MV-4-11 (cell line): Measurements from ENCODE around the gene CDK4.

Source experiments
- DNase-seq: peaks from one replicate; lab custom pipeline; 2025; lab: John Stamatoyannopoulos, UW

Gene CDK4

DNA sequence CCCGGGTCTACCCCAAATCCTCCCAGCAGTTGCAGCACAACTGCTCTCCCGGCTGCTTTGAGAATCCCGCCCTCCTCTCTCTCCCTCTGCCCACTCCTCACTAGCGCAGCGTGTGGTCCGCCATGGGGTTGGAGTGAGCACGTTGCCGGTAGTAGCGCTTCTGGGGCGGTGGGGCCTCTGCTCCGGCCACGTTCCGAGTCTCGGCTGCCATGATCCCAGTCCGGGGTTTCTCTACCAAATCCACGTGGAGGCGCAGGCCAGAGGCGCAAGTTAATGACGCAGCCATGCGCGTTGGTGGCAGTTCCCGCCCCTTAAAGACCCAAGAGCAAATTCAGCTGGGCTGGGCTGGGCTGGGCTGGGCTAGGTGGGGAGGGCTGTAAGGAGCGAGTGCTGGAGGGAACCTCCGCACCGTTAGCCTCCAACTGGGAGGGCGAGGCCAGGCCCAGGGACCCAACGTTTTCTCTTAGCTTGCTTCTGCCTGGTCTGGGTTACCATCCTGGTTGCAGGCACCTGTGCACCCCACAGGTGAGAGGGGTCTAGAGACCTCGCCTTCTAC lies 19.8 kb upstream of the CDK4 start, which contains the start of gene METTL1:
TSS of gene METTL1 (minus strand) at position 233 of the 556 bp plus-strand sequence. CDS start at position 211, 22 bp downstream.
- DNase-seq = peak; percentile 96

DNA sequence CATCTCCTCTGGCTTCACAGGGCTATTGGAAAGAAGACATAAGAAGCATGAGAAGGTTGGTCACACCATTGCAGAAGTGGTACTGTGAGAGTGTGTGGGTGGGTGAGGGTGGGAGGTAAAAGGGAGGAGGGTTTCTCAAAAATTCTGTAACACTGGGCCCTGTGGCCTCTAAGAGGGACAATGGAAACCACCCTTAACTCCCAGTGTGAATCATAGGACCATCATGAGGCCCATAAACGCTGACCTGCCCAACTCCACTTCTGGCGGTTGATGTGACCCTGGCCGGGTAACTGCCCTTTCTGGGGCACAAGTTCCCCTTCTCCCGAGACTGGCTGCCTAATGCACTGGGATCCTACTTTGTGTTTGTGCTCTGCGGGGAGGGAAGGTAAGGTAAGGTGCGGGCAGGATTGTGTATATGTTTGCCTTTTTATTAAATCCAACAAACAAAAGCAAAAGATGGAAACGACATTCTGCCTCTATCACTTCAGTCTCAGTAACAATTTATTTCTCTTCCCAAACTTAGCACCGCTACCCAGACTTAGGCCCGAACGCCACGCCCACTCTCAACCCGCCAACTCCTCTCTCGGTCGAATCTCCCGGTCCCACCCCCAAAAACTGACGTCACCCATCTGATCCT lies 19.2 kb upstream of the CDK4 start:
- peak; percentile 91 for DNase-seq

DNA sequence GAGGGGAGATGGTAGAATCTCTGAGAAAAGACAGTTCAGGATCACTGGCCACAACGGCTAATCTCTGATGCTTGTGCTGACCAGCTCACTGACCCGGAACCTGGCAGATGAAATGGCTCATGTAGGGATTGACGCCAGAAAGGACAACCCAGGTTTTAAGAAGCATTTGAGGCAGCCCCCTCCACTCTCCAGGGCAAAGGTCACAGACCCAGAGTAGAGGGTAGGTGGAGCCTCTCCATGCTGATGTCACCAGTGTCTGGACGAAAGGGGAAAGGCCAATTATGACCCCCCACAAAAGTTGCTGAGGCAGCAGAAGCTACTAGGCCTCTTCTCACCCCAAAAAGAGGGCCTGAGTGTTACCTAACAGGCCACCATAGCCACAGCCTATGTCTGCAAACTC lies 18.6 kb upstream of the CDK4 start:
- no peak for DNase-seq

DNA sequence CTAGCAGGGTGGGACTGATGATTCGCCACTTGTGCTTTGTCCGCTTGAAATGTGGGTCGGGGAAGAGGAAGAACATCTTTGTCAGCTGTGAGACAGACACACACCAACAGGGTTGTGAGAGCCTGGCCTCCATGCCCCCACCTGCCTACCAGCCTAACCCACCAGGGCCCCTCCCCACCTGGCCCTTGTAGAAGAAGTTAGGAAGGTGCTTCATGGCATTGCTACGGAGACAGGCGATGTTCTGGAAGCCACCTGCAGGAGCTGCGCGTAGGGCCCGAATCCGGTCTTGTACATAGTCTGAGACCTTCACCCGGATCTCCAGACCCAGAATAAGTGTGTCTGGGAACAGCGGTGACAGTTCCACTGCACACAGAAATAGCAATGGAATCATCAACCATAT lies 17.5 kb upstream of the CDK4 start:
- no peak for DNase-seq

DNA sequence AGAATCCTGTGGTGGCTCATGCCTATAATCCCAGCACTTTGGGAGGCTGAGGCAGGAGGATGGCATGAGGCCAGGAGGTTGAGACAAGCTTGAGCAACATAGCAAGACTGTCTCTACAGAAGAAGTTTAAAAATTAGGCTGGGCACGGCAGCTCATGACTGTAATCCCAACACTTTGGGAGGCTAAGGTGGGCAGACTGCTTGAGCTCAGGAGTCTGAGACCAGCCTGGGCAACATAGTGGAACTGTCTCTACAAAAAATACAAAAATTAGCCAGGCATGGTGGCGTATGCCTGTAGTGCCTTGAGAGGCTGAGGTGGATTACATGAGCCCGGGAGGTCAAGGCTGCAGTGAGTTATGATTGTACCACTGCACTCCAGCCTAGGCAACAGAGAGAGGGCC lies 15.8 kb upstream of the CDK4 start:
- no peak for DNase-seq

DNA sequence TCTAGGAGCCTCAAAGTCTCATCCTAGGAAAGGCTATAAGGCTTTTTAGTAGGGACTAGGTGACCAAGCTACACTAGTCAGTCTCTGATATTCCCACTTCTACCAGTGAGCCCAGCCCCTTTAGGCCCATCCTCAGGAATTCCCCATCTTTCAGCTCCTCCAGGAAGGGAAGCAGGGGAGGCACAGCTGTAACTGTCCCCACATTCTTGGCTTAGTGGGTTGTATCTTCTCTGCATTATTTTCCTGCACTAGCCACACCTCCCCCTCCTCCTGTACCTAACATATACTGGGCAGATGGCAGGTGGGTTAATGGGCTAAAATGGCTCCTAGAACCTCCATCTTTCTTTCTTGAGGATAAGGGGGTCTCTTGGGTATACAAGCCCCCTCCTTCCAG lies 15.2 kb upstream of the CDK4 start:
- DNase-seq = no peak

DNA sequence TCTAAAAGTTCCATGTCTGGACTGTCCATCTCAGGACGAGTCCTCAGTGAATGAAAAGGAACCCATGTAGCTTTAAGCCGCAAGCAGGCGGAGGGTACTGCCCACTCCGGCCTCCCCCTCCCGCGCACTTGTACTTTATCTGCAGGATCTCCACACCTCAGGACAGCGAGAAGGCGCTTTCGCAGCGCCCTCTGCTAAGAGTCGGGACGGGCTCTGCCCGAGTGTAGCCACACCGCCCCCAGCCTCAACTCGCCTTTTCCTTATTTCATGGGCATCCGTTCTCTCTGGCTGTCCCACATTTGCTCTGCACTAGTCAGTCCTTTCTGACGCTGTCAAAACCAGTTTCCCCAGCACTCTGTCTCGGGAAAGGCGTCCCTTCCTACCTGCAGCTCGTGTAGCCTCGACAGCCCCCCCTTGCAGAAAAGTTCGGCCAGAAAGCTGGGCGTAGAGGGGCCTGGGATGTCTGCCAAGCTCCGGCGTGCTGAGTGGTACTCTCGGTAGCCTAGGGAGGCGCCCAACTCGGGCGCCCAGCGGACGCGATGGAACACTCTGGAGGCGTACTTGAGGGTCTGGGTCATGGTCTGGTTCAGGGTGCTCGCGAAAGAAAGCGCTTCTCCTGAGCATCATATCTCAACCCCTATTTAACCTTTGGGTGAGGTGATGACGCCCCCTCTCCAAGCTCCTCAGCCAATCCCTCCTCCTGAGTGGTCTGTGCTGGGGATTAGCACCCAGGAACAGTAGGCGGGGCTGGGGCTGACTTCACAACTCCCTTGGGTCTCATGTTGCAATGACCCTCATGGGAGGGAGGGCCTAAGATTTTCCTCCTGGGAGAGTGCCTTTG lies 14.6 kb upstream of the CDK4 start, which contains the start of gene CYP27B1:
TSS of gene CYP27B1 (minus strand) at position 615 of the 841 bp plus-strand sequence. CDS start at position 578, 37 bp downstream.
- peak; percentile 19 for DNase-seq

DNA sequence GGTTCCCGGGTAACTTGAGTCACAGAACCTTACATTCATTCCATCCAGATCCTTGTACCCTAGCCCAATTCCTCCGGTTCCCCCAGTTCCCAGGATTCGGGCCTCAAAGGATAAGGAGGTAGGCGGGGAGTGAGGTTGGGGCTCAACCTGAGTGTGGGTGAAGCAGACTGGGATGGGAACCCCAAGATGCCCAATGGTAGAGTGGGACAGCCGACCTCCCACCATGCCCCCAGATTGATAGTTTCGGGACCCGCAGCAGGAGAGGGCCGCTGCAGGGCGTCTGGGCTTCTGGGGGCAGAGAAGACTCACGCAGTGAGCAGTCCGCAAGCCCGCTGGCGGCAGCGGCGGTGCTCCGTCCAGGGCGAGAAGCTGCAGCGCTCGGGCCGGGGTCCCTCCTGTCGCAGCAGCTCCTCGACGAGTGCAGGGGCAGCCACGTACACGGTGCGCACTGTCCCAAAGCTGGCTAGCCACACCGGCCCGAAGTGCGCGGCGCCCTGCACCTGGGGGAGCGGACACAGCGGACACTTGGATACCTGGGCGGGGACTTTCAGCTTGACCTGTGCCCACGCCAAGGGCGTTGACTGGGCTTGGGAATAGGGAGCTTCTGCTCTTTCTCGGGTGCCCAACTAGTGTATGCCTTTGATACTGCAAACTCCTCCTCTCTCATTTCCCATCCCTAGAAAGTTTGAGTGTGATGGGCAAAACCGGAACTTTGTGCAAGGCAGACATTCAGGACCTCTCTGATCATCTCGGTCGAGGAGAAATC lies 13.8 kb upstream of the CDK4 start:
- no peak for DNase-seq

DNA sequence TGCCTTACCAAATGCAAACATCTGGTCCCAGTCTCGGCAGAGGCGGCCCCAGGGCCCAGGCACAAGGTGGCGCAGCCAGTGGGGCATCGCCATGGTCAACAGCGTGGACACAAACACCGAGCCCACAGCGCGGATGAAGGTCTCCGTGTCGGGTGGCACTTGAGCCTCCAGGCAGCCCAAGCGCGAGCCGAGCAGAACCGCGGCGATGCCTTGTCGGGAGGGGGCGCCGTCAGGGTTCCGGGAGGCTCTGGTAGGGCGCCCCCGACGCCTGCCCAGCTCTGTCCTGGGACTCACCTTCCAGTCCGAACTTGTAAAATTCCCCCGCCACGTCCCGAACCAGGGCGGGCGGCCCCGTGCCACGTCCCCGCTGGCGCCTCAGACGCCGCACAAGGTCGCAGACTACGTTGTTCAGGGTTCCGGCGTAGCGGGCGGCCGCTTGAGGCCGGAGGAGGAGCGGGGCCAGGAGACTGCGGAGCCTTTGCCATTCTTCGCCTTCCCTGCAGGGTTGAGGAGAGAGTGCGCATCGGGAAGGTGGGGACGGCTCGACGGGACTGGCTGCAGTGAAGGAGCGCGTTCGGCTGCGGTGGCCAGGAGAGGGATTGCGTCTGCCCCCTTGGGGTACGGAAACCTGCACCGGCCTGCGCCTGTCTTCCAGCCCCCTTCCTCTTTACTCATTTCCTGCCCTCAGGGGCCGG lies 13.0 kb upstream of the CDK4 start:
- no peak for DNase-seq

DNA sequence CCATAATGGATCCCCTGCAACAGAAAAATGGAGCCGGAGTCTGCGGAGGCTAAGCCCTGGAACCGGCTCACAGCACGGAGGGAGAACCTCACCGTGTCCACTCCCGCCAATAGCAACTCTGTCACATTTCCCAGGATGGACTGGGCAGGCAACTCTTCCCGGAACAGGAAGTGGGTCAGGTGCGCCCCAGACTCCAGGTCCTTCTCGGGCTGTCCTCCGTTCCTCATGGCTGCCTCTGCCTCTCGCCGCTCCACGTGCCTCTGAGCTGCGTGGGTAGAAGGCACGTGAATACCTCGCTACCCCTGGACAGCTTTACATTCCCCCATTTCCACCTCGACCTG lies 12.5 kb upstream of the CDK4 start:
- no peak for DNase-seq

DNA sequence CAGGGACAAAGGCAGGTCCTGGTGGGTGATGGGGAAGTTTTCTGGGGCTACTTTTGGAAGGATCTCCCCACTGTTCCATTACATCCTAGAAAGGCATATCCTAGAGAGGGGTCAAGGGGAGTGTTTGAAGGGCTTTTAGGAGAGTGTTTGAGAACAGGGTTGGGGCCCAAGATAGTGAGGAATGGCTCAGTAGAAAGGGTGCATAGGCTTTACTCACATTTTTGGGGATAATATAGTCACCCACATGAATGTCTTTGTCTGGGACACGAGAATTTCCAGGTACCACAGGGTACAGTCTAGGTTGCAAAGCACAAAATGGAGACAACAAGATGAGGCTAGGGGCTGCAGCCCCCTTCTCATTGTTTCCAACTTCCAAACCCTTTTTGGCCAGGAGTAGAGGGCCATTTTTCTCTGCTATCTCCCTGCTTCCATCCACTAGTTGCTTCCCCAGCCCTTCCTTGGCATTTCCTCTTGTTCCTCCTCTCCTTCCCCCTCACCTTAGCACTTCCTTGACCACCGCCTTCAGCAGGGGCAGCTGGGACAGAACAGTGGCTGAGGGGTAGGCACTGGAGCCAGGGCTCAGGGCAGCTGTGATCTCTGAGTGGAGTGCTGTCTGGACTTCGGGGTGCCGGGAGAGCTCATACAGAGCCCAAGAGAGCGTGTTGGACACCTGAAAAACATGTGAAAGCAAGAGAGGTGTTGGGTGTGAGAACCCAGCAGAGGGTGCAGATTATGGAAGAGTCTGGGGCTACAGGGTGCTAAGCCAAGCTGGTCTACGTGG lies 12.0 kb upstream of the CDK4 start:
- no peak for DNase-seq

DNA sequence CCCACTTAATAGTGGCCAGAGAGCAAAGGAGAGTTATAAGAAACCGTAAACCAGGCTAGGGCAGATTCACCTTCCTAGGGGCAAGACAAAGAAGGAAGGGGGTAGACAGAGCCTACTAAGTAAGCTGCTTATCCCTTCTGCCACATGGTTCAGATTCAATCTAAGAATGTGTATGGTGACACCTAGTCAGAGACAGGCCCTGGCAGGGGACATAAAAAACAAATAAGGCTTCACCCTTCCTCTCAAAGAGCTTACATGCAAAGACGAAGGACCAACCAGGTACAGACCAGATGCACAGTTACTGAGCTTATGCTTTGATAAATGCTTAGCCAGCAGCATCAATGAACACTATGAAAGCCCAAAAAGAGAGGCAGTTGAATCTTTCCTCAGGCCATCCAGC lies 10.4 kb upstream of the CDK4 start:
- DNase-seq = no peak

DNA sequence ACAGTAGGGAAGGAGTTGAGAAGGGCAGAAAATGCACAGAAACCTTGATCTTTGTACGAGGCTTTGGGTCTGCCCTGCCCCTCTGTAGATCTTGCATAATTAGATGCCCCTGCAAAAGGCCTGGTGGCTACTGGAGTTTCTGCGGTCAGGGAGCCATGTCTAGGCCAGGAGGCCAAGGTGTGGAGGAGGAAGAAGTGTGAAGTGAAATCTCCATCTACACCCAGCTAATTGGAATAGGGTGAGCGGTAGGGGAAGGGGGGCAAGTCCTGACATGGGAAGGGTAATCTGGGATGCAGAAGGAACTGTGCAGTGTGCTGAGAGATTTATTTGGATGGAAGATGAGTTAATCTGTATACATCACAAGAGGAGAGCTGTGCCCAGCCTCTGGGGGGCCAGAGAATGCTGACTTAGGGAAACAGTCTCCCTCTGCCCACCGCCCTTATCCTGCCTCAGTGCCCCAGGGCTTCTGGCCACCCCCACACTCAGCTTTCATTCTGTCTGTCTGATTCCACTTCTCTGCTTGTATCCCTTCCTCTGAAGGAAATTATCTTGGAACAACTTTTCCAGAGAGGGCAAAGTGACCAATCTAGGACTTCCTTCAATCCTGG lies 9.4 kb upstream of the CDK4 start:
- no peak for DNase-seq

DNA sequence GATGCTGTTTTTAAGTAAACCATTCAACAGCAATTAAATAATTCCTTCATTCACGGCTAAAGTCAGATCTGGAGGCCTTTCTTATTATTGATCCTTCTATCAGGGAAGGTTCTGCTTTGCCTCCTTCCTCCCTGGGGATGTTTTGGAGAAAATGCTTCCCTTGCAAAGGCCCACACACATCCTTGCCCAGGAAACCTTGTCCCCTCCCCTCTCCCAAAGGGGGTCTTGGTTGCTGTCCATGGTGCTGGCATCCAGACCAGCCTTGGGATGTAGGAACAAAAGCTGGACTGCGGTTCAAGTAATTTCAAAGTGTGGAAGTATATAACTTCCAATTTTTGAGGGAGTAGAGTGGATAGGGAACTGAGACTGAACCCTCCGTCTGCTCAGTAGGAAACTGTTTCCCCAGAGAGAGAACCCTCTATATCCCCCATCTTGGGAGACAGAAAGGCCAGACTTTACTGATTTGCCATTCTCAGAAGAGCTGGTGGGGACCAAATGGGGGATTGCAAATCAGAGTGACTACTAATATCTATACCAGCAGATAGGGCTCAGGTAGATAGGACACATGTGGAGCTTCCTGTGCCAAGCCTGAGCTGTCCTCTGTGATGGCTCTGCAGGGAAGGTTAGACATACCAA lies 8.4 kb upstream of the CDK4 start:
- no peak for DNase-seq

DNA sequence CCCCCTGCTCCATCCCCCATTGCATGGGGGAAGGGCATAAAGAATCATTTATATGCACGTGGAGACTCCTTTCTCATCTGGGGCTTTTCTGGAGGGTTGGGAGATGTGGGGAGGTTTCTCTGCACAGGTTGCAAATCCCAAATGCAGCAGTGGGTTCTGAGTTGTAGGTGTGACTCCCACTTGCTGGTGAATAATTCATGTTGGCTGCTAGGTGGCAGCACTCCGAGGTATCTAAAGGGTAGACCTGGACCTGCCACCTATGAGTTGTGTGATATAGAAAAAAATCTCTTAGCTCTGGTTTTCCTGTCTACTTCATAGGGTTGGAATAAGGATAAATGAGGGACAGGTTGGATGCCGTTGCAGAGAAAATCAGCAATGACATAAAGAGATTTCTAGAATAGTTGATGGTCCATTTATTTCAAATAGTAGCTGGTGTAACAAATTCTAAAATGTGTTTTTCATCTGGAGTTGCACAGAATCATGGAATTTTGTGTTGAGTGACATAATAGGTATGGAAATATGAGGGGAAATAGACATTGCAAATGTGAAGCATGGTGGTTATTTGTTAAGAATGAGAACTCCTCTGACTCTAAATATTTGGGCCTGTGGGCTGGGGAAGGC lies 7.4 kb upstream of the CDK4 start:
- DNase-seq = no peak

DNA sequence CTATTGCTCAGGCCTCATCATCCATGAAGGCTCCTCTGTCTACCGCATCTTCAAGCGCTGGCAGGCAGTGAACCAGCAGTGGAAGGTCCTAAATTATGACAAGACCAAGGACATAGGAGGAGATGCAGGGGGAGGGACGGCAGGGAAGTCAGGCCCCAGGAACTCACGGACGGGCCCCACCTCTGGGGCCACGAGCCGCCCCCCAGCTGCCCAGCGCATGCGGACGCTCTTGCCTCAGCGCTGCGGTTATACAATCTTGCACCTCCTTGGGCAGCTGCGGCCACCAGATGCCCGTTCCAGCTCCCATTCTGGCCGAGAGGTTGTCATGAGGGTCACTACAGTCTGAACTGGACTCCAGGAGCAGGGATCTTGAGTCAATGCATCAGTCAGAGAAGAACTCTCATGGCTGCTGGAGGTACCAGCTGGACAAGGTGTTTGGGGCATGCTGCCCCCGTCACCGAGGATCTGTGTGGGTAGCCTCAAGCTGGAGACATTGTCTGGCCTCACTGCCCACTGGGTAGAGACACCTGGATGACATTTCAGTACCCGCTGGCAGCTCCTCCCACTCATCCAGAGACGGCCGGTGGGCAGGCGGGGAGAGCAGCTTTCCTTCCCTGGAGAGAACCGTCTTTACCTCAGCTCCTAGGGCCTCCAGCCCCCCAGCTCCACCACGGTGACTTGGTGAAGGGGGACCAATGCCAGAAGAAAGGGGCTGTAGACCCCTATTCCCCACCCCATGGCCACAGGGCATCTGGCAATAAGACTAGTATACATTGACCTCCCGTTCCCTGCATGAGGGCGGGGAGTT lies 6.6 kb upstream of the CDK4 start:
- DNase-seq = no peak

DNA sequence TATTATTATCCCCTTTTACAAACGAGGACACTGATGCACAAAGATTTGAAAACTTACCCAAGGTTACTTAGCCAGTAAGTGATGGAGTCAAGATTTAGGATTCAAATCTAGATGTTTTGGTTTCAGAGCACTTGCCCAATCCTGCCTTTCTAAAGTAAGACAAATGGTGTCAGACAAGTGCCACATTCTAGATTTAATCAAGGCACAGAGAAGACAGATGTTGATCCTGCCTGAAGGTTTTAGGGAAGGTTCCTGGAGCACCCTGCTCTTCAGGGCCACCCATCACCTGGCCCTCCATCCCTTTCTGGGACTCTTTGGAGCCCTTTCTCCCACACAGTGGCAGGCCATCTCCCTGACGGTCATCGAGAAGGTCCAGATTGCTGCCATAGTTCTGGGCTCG lies 5.7 kb upstream of the CDK4 start:
- DNase-seq = no peak

DNA sequence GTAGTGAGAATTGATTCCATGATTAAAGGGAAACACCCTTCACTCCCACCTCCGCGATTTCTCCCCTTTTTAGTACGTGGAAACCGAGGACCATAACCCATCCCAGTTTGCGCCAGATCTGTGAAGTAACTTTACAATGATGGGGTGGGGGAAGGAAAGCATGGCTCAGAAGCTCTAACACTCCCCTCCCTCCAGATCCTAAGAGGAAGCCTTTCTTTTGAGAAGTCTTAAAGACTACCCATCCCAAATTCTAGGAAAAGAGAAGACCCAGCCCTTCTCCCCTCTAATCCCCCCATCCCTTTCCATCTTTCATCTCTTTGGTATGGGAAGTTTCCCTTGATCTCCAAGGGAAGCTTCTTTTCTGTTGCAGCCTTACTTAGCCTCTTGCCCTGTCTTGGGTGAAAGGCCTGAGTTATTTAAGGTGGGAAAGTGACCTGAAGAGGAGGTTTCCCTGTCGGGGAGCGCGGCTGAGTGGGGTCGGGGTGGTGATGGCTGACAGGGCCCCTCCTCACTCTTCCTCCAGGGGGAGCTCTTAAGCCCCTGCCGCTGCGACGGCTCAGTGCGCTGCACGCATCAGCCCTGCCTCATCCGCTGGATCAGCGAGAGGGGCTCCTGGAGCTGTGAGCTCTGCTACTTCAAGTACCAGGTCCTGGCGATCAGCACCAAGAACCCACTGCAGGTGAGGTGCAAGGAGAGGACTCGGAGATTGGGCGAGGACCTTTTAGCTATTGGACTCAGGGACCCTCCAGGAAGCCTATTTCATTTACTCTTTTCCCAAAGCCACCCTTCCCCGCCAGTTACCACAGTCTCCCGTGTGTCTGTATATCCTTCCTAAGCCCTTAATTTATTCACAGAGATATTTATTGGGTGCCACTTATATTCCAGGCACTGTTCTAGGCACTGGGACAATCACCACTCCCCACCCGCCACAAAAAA lies 4.6 kb upstream of the CDK4 start:
- DNase-seq = peak; percentile 53
